Tibial nerve (tissue), 4 donors: Measurements from ENCODE around the gene PSMD14.

Source experiments
- EP300 ChIP-seq, 2 donors: sonication (generic); formaldehyde crosslinking; IDR thresholded peaks; one replicate each; pipeline ENCODE4 v1.6.1; 2017; ENCODE audit warnings: antibody characterized with exemption in 2 of 2, mild to moderate bottlenecking in 1 of 2
- POLR2A ChIP-seq, 2 donors: fragments of 450-650 bp; IDR thresholded peaks; one replicate each; pipeline ENCODE4 v1.6.1; 2017; ENCODE audit warnings: antibody characterized with exemption in 2 of 2, mild to moderate bottlenecking in 2 of 2, moderate library complexity in 2 of 2
- TF ChIP-seq, protein P1 (sequence below), 5 experiments: fragments of 200-600 bp in 3 of 5; fragments of 450-650 bp in 2 of 5; sonication (generic) in 3 of 5; IDR thresholded peaks; one replicate each; pipeline ENCODE4 v1.5.1; 2016 to 2019; ENCODE audit warnings: antibody characterized with exemption in 5 of 5, mild to moderate bottlenecking in 3 of 5, moderate library complexity in 2 of 5

DNA sequence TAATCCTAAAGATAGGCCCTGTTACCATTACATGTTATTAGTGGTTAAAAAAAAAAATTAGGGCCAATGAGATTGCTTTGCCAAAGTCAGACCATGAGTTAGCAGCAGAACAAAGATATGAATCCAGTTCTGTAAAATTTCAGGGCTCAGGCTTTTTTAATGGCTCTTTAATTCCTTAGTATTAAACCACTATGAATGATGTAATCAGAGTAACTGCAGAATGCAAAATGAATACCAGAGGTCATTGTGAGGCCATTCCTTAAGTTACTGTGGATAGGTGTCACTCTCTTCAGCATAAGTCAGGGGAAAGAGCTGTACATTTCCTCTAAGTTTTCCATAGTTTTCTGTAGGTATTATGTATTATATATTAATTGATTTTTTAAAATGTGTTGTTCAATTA is 65.7 kb downstream of the PSMD14 start:
- no peak for TF ChIP-seq EP300 (IDR thresholded peaks at IDR 0.05)
- no peak for TF ChIP-seq POLR2A (IDR thresholded peaks at IDR 0.05)
- TF ChIP-seq, protein P1, sequence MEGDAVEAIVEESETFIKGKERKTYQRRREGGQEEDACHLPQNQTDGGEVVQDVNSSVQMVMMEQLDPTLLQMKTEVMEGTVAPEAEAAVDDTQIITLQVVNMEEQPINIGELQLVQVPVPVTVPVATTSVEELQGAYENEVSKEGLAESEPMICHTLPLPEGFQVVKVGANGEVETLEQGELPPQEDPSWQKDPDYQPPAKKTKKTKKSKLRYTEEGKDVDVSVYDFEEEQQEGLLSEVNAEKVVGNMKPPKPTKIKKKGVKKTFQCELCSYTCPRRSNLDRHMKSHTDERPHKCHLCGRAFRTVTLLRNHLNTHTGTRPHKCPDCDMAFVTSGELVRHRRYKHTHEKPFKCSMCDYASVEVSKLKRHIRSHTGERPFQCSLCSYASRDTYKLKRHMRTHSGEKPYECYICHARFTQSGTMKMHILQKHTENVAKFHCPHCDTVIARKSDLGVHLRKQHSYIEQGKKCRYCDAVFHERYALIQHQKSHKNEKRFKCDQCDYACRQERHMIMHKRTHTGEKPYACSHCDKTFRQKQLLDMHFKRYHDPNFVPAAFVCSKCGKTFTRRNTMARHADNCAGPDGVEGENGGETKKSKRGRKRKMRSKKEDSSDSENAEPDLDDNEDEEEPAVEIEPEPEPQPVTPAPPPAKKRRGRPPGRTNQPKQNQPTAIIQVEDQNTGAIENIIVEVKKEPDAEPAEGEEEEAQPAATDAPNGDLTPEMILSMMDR (IDR thresholded peaks at IDR 0.05), result no peak
